Ovary (tissue), 3 donors: ENCODE measurements around the gene NFIA.

Source experiments
- CTCF ChIP-seq, 3 donors: fragments of 450-650 bp in 2 of 3; fragments of 200-600 bp in 1 of 3; IDR thresholded peaks; one replicate each; pipeline versions ENCODE4 v1.5.1 to v1.8.0; 2016 to 2022; ENCODE audit warnings: antibody characterized with exemption in 3 of 3, mild to moderate bottlenecking in 1 of 3
- EP300 ChIP-seq: sonication (generic); formaldehyde crosslinking; IDR thresholded peaks from one replicate; pipeline ENCODE4 v1.6.1; 2017; ENCODE audit warnings: antibody characterized with exemption
- POLR2A ChIP-seq: fragments of 450-650 bp; IDR thresholded peaks from one replicate; pipeline ENCODE4 v1.6.1; 2017; ENCODE audit warnings: antibody characterized with exemption, mild to moderate bottlenecking, moderate library complexity
- donor health status: DM: no; HTN: no; CAD: no.

GRCh38 chr1:61397495-61397894 lies 315.1 kb downstream of the NFIA start:
- TF ChIP-seq CTCF (IDR thresholded peaks at IDR 0.05) (no peak), POLR2A (no peak), EP300 (no peak)
